Measurements from ENCODE around the gene EPHA6. TPM values are rescaled to one million over a fixed set of nuclear protein-coding genes. Genes with fewer than 3 reads are reported as not detected.

Gene EPHA6
- total and polyA plus RNA-seq, 2 experiments from 2014 or later, result not detected

DNA sequence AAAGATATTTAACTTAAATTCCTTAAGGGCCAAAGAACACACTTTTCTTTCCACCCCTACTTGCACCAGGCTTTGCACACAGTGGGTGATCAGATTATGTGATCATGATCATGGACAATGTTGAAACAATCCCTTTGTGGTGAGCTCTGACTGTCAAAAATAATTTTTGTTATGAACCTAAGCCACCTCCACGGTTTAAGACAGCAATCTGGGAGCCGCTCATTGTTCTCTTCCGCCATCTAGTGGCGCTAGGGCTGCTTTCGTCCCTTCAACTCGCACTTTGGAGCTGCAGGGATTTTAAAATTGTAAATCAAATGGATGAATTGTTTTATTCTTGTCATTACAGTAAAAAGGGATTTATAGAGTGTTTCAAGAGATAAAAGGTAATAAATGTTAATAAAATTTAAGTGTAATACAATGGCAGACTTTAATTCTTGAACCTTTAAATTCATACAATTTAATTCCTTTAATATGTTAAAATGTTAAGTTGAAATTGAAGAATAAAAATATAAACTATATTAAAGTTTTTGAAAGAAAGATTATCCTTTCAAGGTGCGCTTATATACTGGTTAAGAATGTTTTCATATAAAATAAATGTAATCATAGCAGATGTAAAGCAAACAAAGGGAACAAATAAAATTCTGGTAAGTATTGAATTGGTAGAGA is 904.9 kb downstream of the EPHA6 start:
- in situ Hi-C loops (cut with MboI), result no loop called here

DNA sequence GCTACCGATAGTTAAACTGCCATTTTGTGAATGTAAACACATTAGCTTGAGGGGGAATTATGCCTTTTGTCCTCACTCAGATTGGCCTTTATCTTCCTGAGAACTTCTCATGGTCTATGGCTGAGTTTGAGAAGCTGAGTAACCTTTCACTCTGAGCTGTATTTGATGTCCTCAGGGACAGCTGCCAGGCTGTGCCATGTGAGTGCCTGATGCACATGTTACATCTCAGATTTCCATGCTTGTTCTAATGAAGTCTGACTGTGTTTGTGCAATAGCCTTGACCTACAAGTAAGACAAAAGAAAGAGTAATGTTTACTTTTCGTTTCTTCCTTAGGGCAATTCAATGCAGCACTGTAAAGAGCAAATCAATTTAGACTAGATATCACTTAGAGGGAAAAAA is 906.0 kb downstream of the EPHA6 start:
- Histone ChIP-seq H3K9me2 (ENCODE audit: insufficient read depth) (no peaks in the 10 kb centered on the region), H3K36me3 (ENCODE audit: low read depth) (no peaks in the 10 kb centered on the region), H3K9ac (no peak overlapping the region), H3K4me3 (no peak overlapping the region), H3K27me3 (replicated peaks; ENCODE audit: insufficient read depth) (no peaks in the 10 kb centered on the region), H3F3A (ENCODE audit: insufficient read depth) (no peaks in the 10 kb centered on the region), H3K4me2 (ENCODE audit: unreplicated experiment) (no peak overlapping the region), H3K27ac (no peak overlapping the region), H4K20me1 (ENCODE audit: insufficient read depth) (no peaks in the 10 kb centered on the region), H2AFZ (no peak overlapping the region), H3K4me1 (ENCODE audit: insufficient read depth) (no peaks in the 10 kb centered on the region), H3K9me3 (ENCODE audit: low read depth) (no peaks in the 10 kb centered on the region), H3K79me2 (ENCODE audit: insufficient read depth) (no peaks in the 10 kb centered on the region)
- in situ Hi-C loops (cut with MboI), result no loop called here
- TF ChIP-seq EZH2 (IDR thresholded peaks at IDR 0.05; ENCODE audit: insufficient read depth, poor library complexity, severe bottlenecking) (no peak), EZH2phosphoT487 (IDR thresholded peaks at IDR 0.05; ENCODE audit: insufficient read depth, low read depth) (no peak)
- 41 to 44% methylated on average over 2 of the region's 2 CpGs for WGBS, 2 experiments (ENCODE audit: low coverage in 1 of 2, low lambda C conversion rate in 2 of 2, missing lambda C conversion rate in 2 of 2)
- DNase-seq, result peak; percentile 2

More for the DNA sequence above, 904.9 kb downstream of the EPHA6 start:
- no peaks in the 10 kb centered on the region for H3K79me2 ChIP-seq (ENCODE audit: insufficient read depth)
- DNase-seq, result peak; percentile 80
- H3K4me2 ChIP-seq (ENCODE audit: unreplicated experiment), result peak overlapping the region; percentile 67
- no peak overlapping the region for H3K27ac ChIP-seq
- TF ChIP-seq EZH2 (IDR thresholded peaks at IDR 0.05; ENCODE audit: insufficient read depth, poor library complexity, severe bottlenecking) (no peak), EZH2phosphoT487 (IDR thresholded peaks at IDR 0.05; ENCODE audit: insufficient read depth, low read depth) (no peak)
- 1 to 2% methylated on average over 7 of the region's 7 CpGs for WGBS, 2 experiments (ENCODE audit: low coverage in 1 of 2, low lambda C conversion rate in 2 of 2, missing lambda C conversion rate in 2 of 2)
- no peaks in the 10 kb centered on the region for H3K27me3 ChIP-seq (replicated peaks; ENCODE audit: insufficient read depth)
- no peak overlapping the region for H3K9ac ChIP-seq
- H3K9me3 ChIP-seq (ENCODE audit: low read depth), result no peaks in the 10 kb centered on the region
- H2AFZ ChIP-seq, result no peak overlapping the region
- H3K36me3 ChIP-seq (ENCODE audit: low read depth), result no peaks in the 10 kb centered on the region
- no peaks in the 10 kb centered on the region for H3F3A ChIP-seq (ENCODE audit: insufficient read depth)
- no peaks in the 10 kb centered on the region for H4K20me1 ChIP-seq (ENCODE audit: insufficient read depth)
- H3K9me2 ChIP-seq (ENCODE audit: insufficient read depth), result no peaks in the 10 kb centered on the region
- peak overlapping the region; percentile 39; the same call in 1 of the 2 replicates for H3K4me3 ChIP-seq
- H3K4me1 ChIP-seq (ENCODE audit: insufficient read depth), result no peaks in the 10 kb centered on the region

DNA sequence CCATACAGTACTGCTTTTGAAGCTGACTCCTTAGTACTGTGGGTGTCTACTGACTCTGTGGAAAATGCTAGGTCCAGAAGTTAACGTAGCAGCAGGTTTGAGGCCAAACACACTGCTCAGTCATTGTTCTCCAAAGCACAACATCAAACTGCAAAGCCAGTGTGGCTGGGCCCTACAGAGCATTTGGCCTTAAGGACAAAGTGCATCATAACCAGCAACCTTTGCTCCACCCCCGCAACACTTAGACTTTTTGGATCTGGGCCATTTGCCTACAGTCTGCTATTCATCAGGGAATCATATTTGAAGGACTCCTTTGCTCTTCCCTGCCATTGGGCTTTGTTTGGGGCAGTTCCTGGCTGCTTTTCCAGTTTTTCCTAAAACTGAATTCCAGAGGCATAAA is 907.1 kb downstream of the EPHA6 start:
- Histone ChIP-seq H4K20me1 (ENCODE audit: insufficient read depth) (no peaks in the 10 kb centered on the region), H2AFZ (no peak overlapping the region), H3K27ac (no peak overlapping the region), H3K4me1 (ENCODE audit: insufficient read depth) (no peaks in the 10 kb centered on the region), H3K4me3 (no peak overlapping the region), H3K9me3 (ENCODE audit: low read depth) (no peaks in the 10 kb centered on the region), H3K79me2 (ENCODE audit: insufficient read depth) (no peaks in the 10 kb centered on the region), H3K4me2 (ENCODE audit: unreplicated experiment) (no peak overlapping the region), H3K36me3 (ENCODE audit: low read depth) (no peaks in the 10 kb centered on the region), H3F3A (ENCODE audit: insufficient read depth) (no peaks in the 10 kb centered on the region), H3K27me3 (replicated peaks; ENCODE audit: insufficient read depth) (no peaks in the 10 kb centered on the region), H3K9me2 (ENCODE audit: insufficient read depth) (no peaks in the 10 kb centered on the region), H3K9ac (no peak overlapping the region)
- WGBS, 2 experiments (ENCODE audit: low coverage in 1 of 2, low lambda C conversion rate in 2 of 2, missing lambda C conversion rate in 2 of 2), result 47 to 51% methylated on average over 2 of the region's 2 CpGs
- in situ Hi-C loops (cut with MboI), result no loop called here
- no peak for TF ChIP-seq EZH2phosphoT487 (IDR thresholded peaks at IDR 0.05; ENCODE audit: insufficient read depth, low read depth)
- TF ChIP-seq EZH2 (IDR thresholded peaks at IDR 0.05; ENCODE audit: insufficient read depth, poor library complexity, severe bottlenecking), result no peak
- no peak for DNase-seq

DNA sequence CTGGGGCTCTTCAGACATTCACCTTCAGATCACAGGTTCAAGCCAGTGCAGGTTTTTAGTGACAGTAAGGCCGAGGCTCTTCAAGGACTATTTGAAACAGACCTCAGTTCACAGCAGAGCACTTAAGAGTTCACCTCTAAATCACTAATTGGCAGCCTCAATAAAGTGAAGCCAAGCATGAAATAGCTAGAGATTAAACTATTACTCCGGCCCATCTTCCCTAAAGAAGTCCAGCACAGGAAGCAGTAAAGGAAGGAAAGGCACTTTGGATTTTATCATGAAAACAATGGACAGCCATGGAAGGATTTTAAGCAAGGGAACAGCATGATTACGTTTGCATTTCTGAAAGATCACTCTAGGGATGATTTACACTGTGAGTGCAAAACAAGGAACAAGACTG is 922.5 kb downstream of the EPHA6 start:
- in situ Hi-C loops (cut with MboI), result no loop called here
- Histone ChIP-seq H4K20me1 (ENCODE audit: insufficient read depth) (no peaks in the 10 kb centered on the region), H3K27me3 (replicated peaks; ENCODE audit: insufficient read depth) (no peaks in the 10 kb centered on the region), H3K9me3 (ENCODE audit: low read depth) (no peaks in the 10 kb centered on the region), H3F3A (ENCODE audit: insufficient read depth) (no peaks in the 10 kb centered on the region), H3K79me2 (ENCODE audit: insufficient read depth) (no peaks in the 10 kb centered on the region), H3K36me3 (ENCODE audit: low read depth) (no peaks in the 10 kb centered on the region), H3K9ac (no peak overlapping the region), H3K9me2 (ENCODE audit: insufficient read depth) (no peaks in the 10 kb centered on the region), H3K4me3 (no peak overlapping the region), H3K4me2 (ENCODE audit: unreplicated experiment) (no peak overlapping the region), H3K27ac (no peak overlapping the region), H2AFZ (no peak overlapping the region), H3K4me1 (ENCODE audit: insufficient read depth) (no peaks in the 10 kb centered on the region)
- DNase-seq, result no peak
- WGBS, 2 experiments (ENCODE audit: low coverage in 1 of 2, low lambda C conversion rate in 2 of 2, missing lambda C conversion rate in 2 of 2), result 0 to 2% methylated on average over 3 of the region's 3 CpGs
- TF ChIP-seq EZH2phosphoT487 (IDR thresholded peaks at IDR 0.05; ENCODE audit: insufficient read depth, low read depth) (no peak), EZH2 (IDR thresholded peaks at IDR 0.05; ENCODE audit: insufficient read depth, poor library complexity, severe bottlenecking) (no peak)

Data from GM23248 (cell line).